Gastrocnemius medialis (tissue), 4 donors: ENCODE data around the gene HDAC4.

Source experiments
- CTCF ChIP-seq, 5 experiments: fragments of 450-650 bp in 3 of 5; fragments of 200-600 bp in 2 of 5; sonication (generic) in 2 of 5; IDR thresholded peaks in 4 of 5; conservative IDR thresholded peaks in 1 of 5; 1 replicate in 4 of 5; 2 replicates in 1 of 5; pipeline ENCODE4 v1.5.1; 2016 to 2019; ENCODE audit warnings: antibody characterized with exemption in 5 of 5, mild to moderate bottlenecking in 3 of 5, moderate library complexity in 3 of 5
- POLR2A ChIP-seq, 2 donors: fragments of 450-650 bp; IDR thresholded peaks; one replicate each; pipeline ENCODE4 v1.6.1; 2017; ENCODE audit warnings: antibody characterized with exemption in 2 of 2, mild to moderate bottlenecking in 2 of 2, moderate library complexity in 2 of 2

- TF ChIP-seq CTCF (IDR thresholded peaks at IDR 0.05 in 4 of 5, conservative IDR thresholded peaks at IDR 0.05 in 1 of 5) (no peak), POLR2A (IDR thresholded peaks at IDR 0.05) (no peak)
These were observed 131.5 kb downstream of the HDAC4 start for GRCh38 chr2:239269173-239269885.
